Stimulated activated CD8-positive, alpha-beta memory T cell treated with anti-CD3 and anti-CD28 coated beads, Interleukin-4, amount 100 ng/mL, for 4 hours (primary cell): ENCODE results near the gene PLEKHA1.

ENCODE experiments used
- DNase-seq, 2 donors: peaks; one replicate each; pipeline ENCODE4 v3.0.0-alpha.2; 2020; ENCODE audit warnings: low read depth in 2 of 2, low spot score in 1 of 2

The PLEKHA1 gene

GRCh38 chr10:122459561-122460273 is 85.2 kb downstream of the PLEKHA1 start:
- no peak for DNase-seq

- no peak for DNase-seq
These were observed 86.4 kb downstream of the PLEKHA1 start for GRCh38 chr10:122460891-122461293.

DNA sequence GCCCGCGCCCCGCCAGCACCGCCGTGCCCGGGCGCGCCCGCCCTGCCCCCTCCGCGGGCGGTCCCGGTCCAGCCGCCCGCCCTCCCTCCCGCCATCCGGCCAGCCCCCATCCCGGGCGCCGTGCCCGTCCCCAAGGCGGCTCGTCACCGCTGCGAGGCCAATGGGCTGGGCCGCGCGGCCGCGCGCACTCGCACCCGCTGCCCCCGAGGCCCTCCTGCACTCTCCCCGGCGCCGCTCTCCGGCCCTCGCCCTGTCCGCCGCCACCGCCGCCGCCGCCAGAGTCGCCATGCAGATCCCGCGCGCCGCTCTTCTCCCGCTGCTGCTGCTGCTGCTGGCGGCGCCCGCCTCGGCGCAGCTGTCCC is 86.8 kb downstream of the PLEKHA1 start, which contains the start of gene HTRA1:
Gene HTRA1 (plus strand): TSS at position 187 of the 362 bp plus-strand sequence. CDS start 100 bp downstream, at position 287.
- no peak for DNase-seq

- no peak for DNase-seq
These were observed 87.4 kb downstream of the PLEKHA1 start for GRCh38 chr10:122461729-122462532.

- DNase-seq, result no peak
These were observed 88.3 kb downstream of the PLEKHA1 start for GRCh38 chr10:122462533-122463465.

GRCh38 chr10:122463466-122464249 is 89.2 kb downstream of the PLEKHA1 start:
- DNase-seq, result no peak

GRCh38 chr10:122464250-122464510 is 89.7 kb downstream of the PLEKHA1 start:
- no peak for DNase-seq

DNA sequence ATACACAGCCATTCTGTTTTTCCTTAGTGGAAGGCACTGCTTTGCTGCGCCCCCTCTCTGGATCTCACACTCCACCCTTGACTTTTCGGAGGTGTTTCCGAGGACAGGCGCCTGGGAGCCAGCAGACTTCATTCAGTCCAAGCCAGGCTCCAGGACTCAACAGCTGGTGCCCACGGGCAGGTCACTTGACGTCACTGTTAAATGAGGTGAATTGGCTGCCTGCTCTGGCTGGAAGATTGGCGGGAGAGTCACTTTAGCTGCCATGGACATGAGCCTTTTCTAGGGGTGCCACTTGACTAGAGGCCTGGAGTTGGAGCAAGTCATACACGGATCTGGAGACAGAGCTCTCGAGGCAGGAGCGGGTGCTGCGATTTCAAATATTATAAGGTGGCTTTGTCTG is 90.1 kb downstream of the PLEKHA1 start:
- no peak for DNase-seq

GRCh38 chr10:122465401-122466040 is 91.0 kb downstream of the PLEKHA1 start:
- DNase-seq, result no peak

- DNase-seq, result no peak
These were observed 92.5 kb downstream of the PLEKHA1 start for GRCh38 chr10:122466951-122467381.

GRCh38 chr10:122467701-122468100 is 93.2 kb downstream of the PLEKHA1 start:
- no peak for DNase-seq

GRCh38 chr10:122468307-122468925 is 93.9 kb downstream of the PLEKHA1 start:
- DNase-seq, result no peak

DNA sequence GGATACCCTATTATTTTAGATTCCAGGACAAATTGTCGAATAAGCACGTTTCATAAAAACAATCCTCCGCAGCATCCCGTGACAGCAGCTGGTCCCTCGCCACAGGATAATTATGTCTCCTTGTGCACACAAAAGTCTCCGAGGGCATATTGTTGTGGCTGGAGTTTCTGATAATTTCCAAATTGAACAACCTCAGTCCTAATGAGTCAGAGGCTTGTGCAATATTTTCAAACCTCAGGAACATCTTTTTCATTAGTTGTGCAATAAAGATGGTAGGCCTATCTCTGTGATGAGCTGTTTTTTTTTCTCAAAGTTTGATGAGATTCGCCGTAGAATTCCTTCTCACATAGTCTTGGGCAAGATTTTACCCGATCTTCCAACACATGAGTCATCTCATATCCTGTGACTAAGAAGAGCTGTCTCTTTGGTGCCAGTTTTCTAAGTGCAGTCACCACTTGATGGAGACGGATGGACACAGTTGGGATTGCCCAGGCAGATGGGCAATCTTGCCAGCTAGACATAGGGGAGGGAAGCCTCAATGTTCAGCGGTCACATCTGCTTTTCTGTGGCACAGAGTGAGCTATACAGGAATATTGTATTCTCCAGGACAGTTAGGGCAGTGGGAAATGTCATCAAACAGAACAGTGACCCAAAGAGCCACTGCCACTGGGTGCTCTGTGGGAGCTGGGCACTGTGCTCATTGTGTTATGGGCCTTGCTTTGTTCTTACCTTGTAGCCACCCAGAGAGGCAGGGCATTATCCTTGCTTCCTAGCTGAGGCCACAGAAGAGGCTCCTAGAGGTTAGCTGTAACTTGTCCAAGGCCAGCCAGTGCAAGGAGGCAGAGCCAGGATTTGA is 94.6 kb downstream of the PLEKHA1 start:
- no peak for DNase-seq

- no peak for DNase-seq
These were observed 95.3 kb downstream of the PLEKHA1 start for GRCh38 chr10:122469848-122470247.

DNA sequence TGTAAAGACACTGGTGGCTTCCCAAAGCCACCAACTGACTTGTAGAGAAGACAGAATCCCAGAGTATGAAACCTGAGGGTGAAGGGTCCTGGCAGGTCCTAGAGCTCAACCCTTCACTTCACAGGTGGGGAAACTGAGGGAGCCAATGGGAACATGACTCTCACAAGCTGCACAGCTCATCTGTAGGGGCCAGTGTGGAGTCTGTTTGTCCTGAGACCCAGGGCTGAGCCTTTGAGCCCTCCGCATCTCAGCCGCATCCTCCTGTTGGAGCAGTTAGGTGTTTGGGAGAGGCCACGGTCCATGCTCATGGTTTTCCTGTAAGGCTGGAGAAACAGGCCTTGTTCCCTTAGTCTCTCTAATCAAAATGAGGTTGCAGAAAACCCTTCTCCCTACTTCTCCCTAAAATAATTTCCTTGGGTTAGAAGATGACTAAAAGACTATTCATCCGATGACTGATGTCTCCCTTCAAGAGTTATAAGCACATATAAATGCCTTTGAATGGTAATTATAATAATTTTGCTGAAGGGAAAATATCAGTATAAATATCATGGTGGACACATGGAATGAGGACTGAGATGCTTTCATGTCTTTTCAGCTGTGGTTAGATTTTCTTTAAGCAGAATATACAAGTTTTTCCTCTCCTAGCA is 97.1 kb downstream of the PLEKHA1 start:
- no peak for DNase-seq

DNA sequence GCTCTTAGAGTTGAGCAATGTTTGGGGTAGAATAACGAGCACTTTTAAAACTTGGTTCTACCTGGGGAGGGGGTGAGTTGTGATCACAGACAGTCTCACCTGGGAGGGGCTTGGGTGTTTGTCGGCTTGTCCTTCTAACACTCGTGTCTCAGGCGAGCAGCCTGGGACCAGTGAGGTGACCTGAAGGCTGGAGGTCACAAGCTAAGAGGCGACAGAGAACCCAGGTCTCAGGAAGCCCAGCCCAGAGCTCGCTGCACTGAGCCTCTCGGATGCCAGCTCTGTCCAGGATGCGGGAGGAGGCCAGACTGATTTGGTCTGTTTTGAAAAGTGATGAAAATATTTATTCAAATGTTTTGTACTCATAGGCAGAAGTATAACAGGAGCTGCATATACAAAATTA is 98.6 kb downstream of the PLEKHA1 start:
- no peak for DNase-seq

- DNase-seq, result no peak
These were observed 99.8 kb downstream of the PLEKHA1 start for GRCh38 chr10:122474131-122474818.

GRCh38 chr10:122475100-122475499 is 100.6 kb downstream of the PLEKHA1 start:
- DNase-seq, result no peak
